Spleen (tissue), 11 donors: Measurements from ENCODE around the gene C5AR1. TPM values are rescaled to one million over a fixed set of nuclear protein-coding genes. Genes with fewer than 3 reads are reported as not detected.
A peak's percentile ranks its signal among the peaks of the same experiment; 100 is the strongest.
"Not testable (repeated sequence)": the region's sequence is repeated elsewhere in the genome, so short reads cannot be mapped to it uniquely, and the experiment has no call there.

Experiments
- DNase-seq: peaks from one replicate; pipeline ENCODE4 v3.0.0-alpha.2; 2020
- H3K27ac ChIP-seq, 8 donors: fragments of 200-600 bp; sonication (generic) in 7 of 8; 1 replicate in 4 of 8; 2 replicates in 4 of 8; pipeline versions ENCODE4 v1.5.0 to v1.8.0; 2016 to 2021; ENCODE audit warnings: inconsistent platforms in 4 of 8, mild to moderate bottlenecking in 4 of 8, moderate library complexity in 1 of 8
- H3K27me3 ChIP-seq, 7 donors: fragments of 200-600 bp; sonication (generic) in 6 of 7; replicated peaks in 1 of 7; 1 replicate in 4 of 7; 2 replicates in 3 of 7; pipeline versions ENCODE4 v1.5.0 to v1.8.0; 2016 to 2021; ENCODE audit warnings: inconsistent platforms in 3 of 7, mild to moderate bottlenecking in 1 of 7
- H3K36me3 ChIP-seq, 6 donors: fragments of 200-600 bp; sonication (generic) in 5 of 6; 1 replicate in 4 of 6; 2 replicates in 2 of 6; pipeline versions ENCODE4 v1.5.0 to v1.8.0; 2016 to 2021; ENCODE audit warnings: inconsistent platforms in 2 of 6
- H3K4me1 ChIP-seq, 6 donors: fragments of 200-600 bp; sonication (generic) in 5 of 6; 1 replicate in 3 of 6; 2 replicates in 3 of 6; pipeline versions ENCODE4 v1.5.0 to v1.8.0; 2016 to 2021; ENCODE audit warnings: inconsistent platforms in 3 of 6
- H3K4me3 ChIP-seq, 8 donors: fragments of 200-600 bp; sonication (generic) in 7 of 8; 1 replicate in 4 of 8; 2 replicates in 4 of 8; pipeline versions ENCODE4 v1.5.0 to v1.8.0; 2016 to 2021; ENCODE audit warnings: inconsistent platforms in 4 of 8, mild to moderate bottlenecking in 4 of 8, moderate library complexity in 2 of 8
- H3K9me3 ChIP-seq, 8 donors: fragments of 200-600 bp; sonication (generic) in 7 of 8; 1 replicate in 4 of 8; 2 replicates in 4 of 8; pipeline versions ENCODE4 v1.5.0 to v1.8.0; 2016 to 2021; ENCODE audit warnings: inconsistent platforms in 4 of 8
- POLR2A ChIP-seq, 3 donors: fragments of 450-650 bp; IDR thresholded peaks; one replicate each; pipeline ENCODE4 v1.5.1; 2017; ENCODE audit warnings: antibody characterized with exemption in 3 of 3, mild to moderate bottlenecking in 1 of 3
- POLR2AphosphoS5 ChIP-seq, 3 donors: sonication (generic); formaldehyde crosslinking; IDR thresholded peaks; one replicate each; pipeline ENCODE4 v1.5.1; 2017; ENCODE audit warnings: antibody characterized with exemption in 3 of 3
- WGBS, 5 donors: extraction: QIAGEN DNeasy Blood & Tissue Kit in 3 of 5; methylation state at CpG; one replicate each; pipeline versions ENCODE4 v1.1.5 to v1.1.7; 2013 to 2018; 5-methylcytosine and 5-hydroxymethylcytosine counted together
- intact Hi-C: fragments of 100-400 bp; cut with DNase I; formaldehyde crosslinking; loops from one replicate; pipeline ENCODE4 v1.15.0; 2023; ENCODE audit warnings: low total_unique reads
- polyA plus RNA-seq, 3 donors: library from polyadenylated mRNA; stranded (reverse); fragments of 200-250 nt; gene quantifications; one replicate each; pipeline ENCODE4 v1.2.1, GENCODE V29; 2013
- total RNA-seq, 7 donors: library from RNA; depleted of rRNA in 3 of 7; stranded (reverse); fragments of >200 nt in 3 of 7; fragmentation: NEBNext Ultra II Directional in 4 of 7; extraction: Animal tissue kit (Norgen Biotek cat#: 25700) in 4 of 7; gene quantifications; one replicate each; pipeline versions ENCODE4 v1.1.0 to v1.2.1, GENCODE V29; 2016 to 2021
- TF ChIP-seq, protein P1 (sequence below), 11 experiments: fragments of 200-600 bp in 7 of 11; fragments of 450-650 bp in 4 of 11; sonication (generic) in 4 of 11; IDR thresholded peaks in 8 of 11; conservative IDR thresholded peaks in 3 of 11; 1 replicate in 7 of 11; 2 replicates in 4 of 11; pipeline versions ENCODE4 v1.4.0 to v1.8.0; 2016 to 2021; ENCODE audit warnings: antibody characterized with exemption in 11 of 11, inconsistent platforms in 4 of 11, mild to moderate bottlenecking in 1 of 11
- donor health status: healthy with polysubstance abuse.
- donor health status: DM: no; HTN: no; CAD: no; lungs with moderate emphysema.
- donor health status: DM: no; HTN: no; CAD: no.
- donor health status: Bipolar disorder and iron deficiency.
- donor health status: healthy.
- donor health status: DM: no; HTN: no; CAD: no.
- donor health status: DM: yes; HTN: yes; CAD: no.

The C5AR1 gene
- total and polyA plus RNA-seq, 10 donors = 4.0 to 124 (median 48.3) TPM

DNA sequence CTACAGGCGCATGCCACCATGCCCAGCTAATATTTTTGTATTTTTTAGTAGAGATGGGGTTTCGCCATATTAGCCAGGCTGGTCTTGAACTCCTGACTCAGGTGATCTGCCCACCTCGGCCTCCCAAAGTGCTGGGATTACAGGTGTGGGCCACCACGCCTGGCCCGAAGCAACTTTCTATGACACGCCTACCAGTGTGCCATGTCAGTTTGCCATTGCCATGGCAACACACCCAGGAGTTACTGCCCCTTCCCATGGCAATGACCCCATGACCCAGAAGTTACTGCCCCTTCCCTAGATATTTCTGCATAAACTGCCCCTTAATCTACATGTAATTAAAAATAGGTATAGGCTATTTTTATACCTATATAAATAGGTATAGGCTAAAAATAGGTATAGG lies 36.4 kb downstream of the C5AR1 start:
- H3K9me3 ChIP-seq, H3K4me3 ChIP-seq, intact Hi-C loops, H3K27me3 ChIP-seq, DNase-seq: not testable (repeated sequence)
- Histone ChIP-seq H3K27ac (peak overlapping the region in 1 of 8 donors; percentile 43), H3K4me1 (peaks cover 3 to 38% (median 23%) of the 10 kb centered on the region in 6 donors), H3K36me3 (peaks cover 0 to 33% (median 1%) of the 10 kb centered on the region in 6 donors)
- WGBS, 5 donors = 91 to 95% (median 95%) methylated on average over 6 of the region's 6 CpGs
- peak in 1 of 3 donors; percentile 19 for TF ChIP-seq POLR2AphosphoS5 (IDR thresholded peaks at IDR 0.05)

DNA sequence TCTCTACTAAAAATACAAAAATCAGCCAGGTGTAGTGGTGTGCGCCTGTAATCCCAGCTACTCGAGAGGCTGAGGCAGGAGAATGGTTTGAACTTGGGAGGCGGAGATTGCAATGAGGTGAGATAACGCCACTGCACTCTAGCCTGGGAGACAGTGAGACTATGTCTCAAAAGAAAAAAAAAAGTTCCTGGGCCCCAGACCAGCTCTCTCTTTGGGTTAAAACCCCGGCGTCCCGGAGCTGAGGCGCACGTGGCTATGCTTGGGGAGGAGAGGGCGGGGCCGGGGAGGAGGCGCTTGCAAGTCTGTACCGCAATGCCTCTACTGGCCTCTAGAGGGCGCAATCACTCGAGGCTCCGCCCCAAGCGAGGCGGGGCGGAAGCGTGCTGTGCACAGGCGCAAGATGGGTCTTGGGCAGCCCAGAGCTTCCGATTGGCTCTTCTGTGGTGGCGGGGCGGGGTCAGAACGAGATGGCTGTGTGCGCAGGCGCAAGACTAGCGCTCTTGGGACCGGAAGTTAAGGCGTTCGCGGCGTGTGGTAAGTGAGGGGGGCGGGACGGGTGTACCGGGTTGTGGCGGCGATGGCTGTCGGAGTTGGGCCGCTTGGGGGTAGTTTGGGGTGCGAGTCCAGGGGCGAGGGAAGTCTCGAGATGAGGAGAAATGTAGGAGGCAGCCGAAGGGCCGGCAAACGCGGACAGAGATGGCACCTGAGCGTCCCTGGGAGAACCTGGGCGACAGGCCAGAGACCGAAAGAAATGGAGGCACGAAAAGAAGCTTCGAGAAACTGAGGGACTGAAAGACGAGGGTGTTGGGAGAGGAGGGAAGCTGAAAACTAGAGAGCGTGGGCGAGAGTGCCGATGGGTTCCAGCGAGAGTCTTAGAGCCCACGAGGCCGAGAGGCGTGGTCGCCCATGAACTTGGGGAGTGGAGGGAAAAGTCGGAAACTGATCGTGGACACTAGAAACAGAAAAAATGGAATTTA lies 39.4 kb downstream of the C5AR1 start, which contains the start of gene DHX34:
Gene DHX34 (plus strand): TSS at position 497 of the 977 bp plus-strand sequence. CDS start 3,716 bp downstream, outside the sequence.
- peak; percentile 98 for DNase-seq
- Histone ChIP-seq H3K27me3 (peaks cover 0 to 3% (median 0%) of the 10 kb centered on the region in 7 donors), H3K27ac (peak within 1 kb of the TSS; percentile 76 to 94 (median 90)), H3K36me3 (peaks cover 0 to 26% (median 15%) of the 10 kb centered on the region in 6 donors), H3K4me3 (peak within 1 kb of the TSS; percentile 66 to 97 (median 84)), H3K9me3 (no peaks in the 10 kb centered on the region), H3K4me1 (peaks cover 3 to 66% (median 40%) of the 10 kb centered on the region in 6 donors)
- WGBS, 5 donors = 4 to 5% (median 4%) methylated on average over 57 to 63 of the region's 63 CpGs
- TF ChIP-seq POLR2AphosphoS5 (IDR thresholded peaks at IDR 0.05) (peak; percentile 92 to 95 (median 95)), POLR2A (IDR thresholded peaks at IDR 0.05) (peak in 2 of 3 donors; percentile 31 to 55)
- TF ChIP-seq, protein P1, sequence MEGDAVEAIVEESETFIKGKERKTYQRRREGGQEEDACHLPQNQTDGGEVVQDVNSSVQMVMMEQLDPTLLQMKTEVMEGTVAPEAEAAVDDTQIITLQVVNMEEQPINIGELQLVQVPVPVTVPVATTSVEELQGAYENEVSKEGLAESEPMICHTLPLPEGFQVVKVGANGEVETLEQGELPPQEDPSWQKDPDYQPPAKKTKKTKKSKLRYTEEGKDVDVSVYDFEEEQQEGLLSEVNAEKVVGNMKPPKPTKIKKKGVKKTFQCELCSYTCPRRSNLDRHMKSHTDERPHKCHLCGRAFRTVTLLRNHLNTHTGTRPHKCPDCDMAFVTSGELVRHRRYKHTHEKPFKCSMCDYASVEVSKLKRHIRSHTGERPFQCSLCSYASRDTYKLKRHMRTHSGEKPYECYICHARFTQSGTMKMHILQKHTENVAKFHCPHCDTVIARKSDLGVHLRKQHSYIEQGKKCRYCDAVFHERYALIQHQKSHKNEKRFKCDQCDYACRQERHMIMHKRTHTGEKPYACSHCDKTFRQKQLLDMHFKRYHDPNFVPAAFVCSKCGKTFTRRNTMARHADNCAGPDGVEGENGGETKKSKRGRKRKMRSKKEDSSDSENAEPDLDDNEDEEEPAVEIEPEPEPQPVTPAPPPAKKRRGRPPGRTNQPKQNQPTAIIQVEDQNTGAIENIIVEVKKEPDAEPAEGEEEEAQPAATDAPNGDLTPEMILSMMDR (IDR thresholded peaks at IDR 0.05 in 8 of 11, conservative IDR thresholded peaks at IDR 0.05 in 3 of 11) = peak; percentile 100
- intact Hi-C loops = no loop called here

DNA sequence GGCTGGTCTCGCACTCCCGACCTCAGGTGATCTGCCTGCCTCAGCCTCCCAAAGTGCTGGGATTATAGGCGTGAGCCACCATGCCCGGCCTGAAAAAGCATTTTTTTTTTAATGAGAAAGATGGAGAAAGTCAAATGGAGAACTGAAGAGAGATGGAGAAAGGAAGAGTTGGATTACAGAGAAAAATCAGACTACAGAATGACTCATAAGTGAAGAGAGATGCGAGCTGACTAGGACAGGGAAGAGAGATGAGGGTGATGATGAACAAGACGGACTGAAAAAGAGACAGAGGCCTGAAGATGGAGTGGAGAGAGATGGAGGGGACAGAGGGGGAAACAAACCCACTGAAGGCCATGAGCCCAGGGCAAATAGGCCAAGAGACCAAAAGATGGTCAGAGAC lies 41.0 kb downstream of the C5AR1 start:
- Histone ChIP-seq H3K27me3 (peaks cover 0 to 3% (median 0%) of the 10 kb centered on the region in 7 donors), H3K4me3 (peak overlapping the region in 4 of 8 donors; percentile 66 to 97 (median 84)), H3K27ac (peak overlapping the region in 5 of 8 donors; percentile 15 to 94 (median 91)), H3K9me3 (no peaks in the 10 kb centered on the region), H3K4me1 (peaks cover 3 to 81% (median 44%) of the 10 kb centered on the region in 6 donors), H3K36me3 (peaks cover 0 to 39% (median 30%) of the 10 kb centered on the region in 6 donors)
- DNase-seq = no peak
- intact Hi-C loops = no loop called here
- no peak for TF ChIP-seq POLR2A (IDR thresholded peaks at IDR 0.05)
- TF ChIP-seq, protein P1 (IDR thresholded peaks at IDR 0.05 in 8 of 11, conservative IDR thresholded peaks at IDR 0.05 in 3 of 11) = no peak
- WGBS, 5 donors = 84 to 91% (median 88%) methylated on average over 6 of the region's 6 CpGs

DNA sequence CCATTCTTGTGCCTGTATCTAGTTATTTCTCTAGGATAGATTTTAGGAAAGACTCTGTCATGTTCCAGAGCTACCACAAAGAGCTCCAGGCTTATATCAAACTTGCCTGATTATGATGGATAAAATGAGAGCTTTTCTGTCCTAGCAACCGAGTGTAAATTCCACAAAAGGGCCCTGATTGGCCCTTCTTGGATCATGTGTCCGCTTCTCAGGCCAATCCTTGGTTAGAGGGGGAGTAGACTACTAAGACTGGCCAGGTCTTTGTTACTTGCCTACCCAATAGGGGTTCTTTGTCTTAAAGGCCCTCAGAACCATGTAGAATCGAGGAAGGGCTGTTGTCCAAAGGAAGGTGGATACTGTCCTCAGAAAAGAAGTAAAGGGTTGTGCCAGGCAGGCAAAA lies 41.9 kb downstream of the C5AR1 start:
- Histone ChIP-seq H3K9me3 (no peaks in the 10 kb centered on the region), H3K27me3 (no peaks in the 10 kb centered on the region), H3K4me1 (peaks cover 3 to 86% (median 42%) of the 10 kb centered on the region in 6 donors), H3K4me3 (peak overlapping the region in 1 of 8 donors; percentile 33), H3K27ac (peak overlapping the region in 6 of 8 donors; percentile 1 to 94 (median 28)), H3K36me3 (peaks cover under 1 to 48% (median 40%) of the 10 kb centered on the region in 6 donors)
- intact Hi-C loops = no loop called here
- DNase-seq = no peak
- WGBS, 5 donors = 74 to 89% (median 84%) methylated on average over 3 of the region's 3 CpGs
- TF ChIP-seq POLR2AphosphoS5 (IDR thresholded peaks at IDR 0.05) (no peak), POLR2A (IDR thresholded peaks at IDR 0.05) (no peak)
- TF ChIP-seq, protein P1 (IDR thresholded peaks at IDR 0.05 in 8 of 11, conservative IDR thresholded peaks at IDR 0.05 in 3 of 11) = no peak
